ENCODE measurements around the gene SOX12.
"Not testable (repeated sequence)": the region's sequence is repeated elsewhere in the genome, so short reads cannot be mapped to it uniquely, and the experiment has no call there.

SOX12 gene

DNA sequence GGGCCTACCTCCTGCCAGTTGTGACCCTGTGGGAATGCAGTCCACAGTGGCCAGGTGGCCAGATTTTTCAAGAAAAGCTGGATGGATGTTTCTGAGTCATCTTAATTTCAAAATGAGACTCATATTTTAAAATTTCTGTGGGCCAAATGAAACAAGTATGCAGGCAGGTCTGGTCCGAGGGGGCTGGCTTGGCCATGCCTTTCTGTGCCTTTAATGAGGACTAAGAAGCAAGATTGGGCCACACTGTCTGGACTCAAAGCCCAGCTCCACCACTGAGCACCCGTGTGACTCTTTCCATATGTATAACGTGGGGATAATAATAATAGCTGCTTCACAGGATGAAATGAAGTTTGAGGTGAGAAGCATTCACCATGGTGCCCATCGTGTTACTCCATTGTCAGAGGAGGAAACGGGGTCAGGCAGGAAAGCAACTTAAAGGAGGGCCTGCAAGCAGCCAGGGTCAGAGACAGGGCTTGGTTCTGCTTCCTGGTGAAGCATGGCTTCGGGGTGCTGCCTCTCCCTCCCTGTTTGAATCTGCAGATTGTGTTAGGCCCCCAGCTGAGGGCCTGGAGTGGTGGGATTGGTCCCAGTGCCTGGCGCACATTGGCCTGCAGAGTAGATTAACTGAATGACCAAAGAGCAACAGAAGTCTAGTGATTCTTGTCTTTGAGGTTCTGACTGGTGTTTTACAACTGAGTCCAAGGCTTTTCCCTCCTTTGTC lies 3.8 kb downstream of the SOX12 start:
- no peak for DNase-seq (ENCODE audit: low read depth in 2 of 2)

DNA sequence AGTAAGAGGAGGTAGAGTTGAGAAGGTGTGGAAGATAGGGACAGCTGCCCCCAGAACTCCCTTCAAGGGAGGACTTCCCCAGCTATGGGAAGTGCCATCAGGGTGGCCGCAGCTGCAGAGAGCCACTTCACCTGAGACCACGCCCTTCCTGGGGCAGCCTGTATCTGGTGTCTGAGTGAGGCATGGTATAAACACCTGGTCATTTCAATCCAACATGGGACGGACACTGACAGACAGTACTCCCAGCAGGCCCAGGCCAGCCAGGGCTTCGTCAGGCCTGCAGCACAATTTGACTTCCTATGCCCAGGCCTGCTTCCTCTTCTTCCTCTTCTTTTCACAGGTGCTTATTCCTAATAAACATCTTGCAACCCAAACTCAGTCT lies 4.5 kb downstream of the SOX12 start:
- DNase-seq (ENCODE audit: low read depth in 2 of 2), result no peak

DNA sequence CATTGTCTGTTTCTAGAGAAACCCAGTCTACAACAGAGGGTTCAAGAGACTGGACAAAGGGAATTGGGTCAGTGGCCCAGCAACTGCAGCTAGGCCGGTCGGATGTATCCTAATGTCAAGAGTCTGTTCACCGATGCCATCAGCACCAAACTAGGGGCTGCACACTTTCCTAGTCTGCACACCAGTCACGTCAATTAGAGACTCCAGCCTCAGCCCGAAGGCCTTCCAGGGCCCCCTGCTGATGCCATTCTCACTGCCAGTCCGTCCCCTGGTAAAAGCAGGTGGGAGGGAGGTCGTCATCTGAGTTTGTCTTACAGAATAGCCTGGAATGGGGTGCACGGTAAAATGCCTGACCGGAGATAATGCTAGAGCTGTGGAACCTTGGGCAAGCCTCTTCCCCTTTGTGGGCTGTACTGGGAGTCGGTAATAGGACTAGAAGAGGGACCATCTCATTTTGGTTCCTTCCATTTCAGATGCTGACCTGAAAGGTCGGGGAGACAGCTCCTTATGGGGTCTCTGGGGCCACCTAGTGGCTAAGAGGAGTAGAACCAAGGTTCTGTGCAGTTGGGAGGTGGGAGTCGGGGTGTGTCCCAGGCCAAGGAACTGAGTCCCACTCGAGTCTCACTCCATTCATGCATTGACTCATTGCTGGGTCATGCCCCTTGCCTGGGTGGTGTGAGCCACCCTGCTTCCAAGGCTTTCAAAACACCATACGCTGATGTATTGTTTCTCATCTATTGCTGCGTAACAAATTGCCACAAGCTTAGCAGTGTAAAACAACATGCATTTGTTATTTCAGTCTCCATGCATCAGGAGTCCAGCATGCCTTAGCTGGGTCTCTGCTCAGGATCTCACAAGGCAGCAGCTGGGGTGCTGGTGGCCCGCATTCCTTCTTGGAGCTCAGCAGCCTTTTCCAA lies 5.1 kb downstream of the SOX12 start:
- DNase-seq (ENCODE audit: low read depth in 2 of 2), result peak in 1 of 2 donors; percentile 18

DNA sequence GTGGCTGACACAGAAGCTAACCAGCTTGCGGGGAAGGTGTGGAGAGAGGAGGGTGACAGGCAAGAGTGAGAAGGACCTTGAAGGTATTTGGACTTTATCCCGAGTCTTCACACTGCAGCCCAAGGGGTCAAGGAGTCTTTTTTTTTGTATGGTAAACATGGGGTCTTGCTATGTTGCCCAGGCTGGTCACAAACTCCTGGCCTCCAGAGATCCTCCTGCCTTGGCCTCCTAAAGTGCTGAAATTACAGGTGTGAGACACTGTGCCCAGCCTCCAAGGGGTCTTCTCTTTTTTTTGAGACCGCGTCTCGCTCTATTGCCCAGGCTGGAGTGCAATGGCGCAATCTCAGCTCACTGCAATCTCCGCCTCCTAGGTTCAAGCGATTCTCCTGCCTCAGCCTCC lies 9.2 kb downstream of the SOX12 start:
- no peak for DNase-seq (ENCODE audit: low read depth in 2 of 2)

DNA sequence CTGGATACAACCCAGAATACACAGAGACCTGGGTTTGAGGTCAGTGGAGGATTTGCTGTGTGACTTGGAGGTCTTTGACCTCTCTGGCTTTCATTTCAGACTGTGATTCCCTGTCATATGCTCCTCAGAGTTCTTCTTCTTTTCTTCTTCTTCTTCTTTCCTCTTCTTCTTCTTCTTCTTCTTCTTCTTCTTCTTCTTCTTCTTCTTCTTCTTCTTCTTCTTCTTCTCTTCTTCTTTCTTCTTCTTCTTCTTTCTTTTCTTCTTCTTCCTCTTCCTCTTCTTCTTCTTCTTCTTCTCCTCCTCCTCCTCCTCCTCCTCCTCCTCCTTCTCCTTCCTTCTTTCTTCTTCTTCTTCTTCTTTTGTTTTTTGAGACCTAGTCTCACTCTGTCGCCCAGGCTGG lies 10.7 kb downstream of the SOX12 start:
- DNase-seq (ENCODE audit: low read depth in 2 of 2), result not testable (repeated sequence)

DNA sequence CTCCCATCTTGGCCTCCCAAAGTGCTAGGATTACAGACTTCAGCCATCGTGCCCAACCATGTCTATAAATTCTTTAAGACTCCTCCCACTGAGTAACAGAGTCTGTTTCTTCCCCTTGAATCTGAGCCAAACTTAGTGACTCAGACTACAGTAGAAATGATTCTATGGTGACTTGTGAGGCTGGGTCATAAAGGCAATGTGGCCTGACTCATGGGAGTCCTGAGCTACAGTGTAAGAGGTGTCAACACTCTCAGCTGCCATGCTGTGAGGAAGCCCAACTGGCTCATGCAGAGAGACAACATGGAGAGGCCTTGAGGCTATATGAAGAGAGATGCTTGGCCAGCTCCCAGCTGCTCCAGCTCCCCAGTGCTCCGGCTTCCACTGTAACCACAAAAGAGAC lies 16.3 kb downstream of the SOX12 start:
- no peak for DNase-seq (ENCODE audit: low read depth in 2 of 2)

DNA sequence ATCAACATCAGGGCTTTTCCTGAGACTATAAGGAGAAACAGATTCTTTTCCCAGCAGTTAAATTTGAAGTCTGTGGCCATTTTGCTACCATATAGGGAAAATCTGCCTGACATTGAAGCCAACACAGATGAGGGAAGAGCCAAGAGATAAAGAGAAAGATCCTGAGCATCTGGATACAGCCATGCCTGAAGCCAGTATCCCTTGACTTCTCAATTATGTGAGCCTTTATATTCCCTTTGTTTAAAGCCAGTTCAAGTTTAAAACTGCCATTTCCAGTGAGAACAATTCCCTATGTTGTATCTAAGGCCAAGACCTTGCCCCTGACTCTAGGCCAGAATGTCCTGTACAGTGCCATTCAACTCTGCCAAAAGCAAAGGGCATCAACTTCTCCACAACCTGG lies 17.8 kb downstream of the SOX12 start:
- DNase-seq (ENCODE audit: low read depth in 2 of 2), result no peak

DNA sequence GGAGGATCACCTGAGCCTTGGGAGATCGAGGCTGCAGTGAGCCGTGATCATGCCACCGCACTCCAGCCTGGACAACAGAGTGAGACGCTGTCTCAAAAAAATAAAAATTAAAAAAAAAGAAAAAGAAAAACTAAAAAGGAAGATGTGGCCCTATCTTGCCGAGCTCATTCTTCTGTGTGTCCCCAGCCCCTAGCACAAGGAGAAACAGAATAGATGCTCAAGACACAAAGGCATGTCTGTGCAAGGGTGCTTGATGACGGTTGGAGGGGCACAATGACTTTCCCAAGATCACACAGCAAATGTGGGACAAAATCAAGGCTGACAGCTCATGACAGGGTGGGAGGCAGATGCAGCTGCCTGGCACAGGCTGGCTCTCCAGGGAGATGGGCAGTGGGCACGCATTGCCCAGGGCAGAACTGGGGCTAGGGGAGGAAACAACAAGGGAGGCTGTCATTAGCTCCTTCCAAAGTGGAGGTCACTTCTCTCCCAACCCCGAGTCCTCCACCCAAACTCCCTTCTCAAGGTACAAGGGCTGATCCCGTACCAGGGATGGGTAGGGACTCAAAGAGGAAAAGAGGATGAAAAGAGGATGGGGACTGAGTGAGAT lies 20.8 kb downstream of the SOX12 start:
- DNase-seq (ENCODE audit: low read depth in 2 of 2), result no peak

DNA sequence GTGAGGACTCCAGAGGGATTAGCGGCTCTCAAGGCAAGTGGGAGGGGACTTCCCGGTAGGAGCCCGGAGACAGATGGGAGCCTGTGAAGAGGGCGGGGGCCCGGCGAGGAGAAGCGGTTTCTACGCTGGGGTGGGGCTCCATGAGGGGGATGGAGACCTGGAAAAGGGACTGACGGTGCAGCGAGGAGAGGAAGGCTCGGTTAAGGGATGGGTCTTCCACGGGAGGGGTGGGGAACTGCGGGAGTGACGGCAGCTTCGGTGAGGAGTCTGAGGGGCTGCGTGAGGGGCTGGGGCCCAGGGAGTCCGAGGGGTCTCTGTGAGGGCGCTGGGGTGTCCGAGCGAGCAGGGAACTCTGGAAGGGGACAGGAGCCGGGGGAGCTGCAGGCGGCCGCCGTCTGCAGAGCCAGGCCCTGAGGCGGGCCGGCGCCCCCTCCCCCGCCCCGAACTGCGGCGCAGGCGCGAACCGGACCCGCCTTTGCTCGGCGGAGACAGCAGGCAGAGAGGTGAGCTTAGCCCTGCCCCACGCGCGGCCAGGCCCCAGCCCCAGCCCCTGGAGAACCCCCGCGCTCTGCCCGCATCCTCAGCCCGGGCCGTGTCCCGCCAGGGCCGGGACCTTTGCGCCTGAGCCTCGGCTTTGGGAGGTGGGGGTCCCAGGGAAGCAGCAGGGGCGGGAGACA lies 21.4 kb downstream of the SOX12 start, which contains the start of gene NRSN2:
Gene NRSN2 (plus strand): TSS at position 472 of the 677 bp plus-strand sequence. CDS start 2,533 bp downstream, outside the sequence.
- DNase-seq (ENCODE audit: low read depth in 2 of 2), result no peak

DNA sequence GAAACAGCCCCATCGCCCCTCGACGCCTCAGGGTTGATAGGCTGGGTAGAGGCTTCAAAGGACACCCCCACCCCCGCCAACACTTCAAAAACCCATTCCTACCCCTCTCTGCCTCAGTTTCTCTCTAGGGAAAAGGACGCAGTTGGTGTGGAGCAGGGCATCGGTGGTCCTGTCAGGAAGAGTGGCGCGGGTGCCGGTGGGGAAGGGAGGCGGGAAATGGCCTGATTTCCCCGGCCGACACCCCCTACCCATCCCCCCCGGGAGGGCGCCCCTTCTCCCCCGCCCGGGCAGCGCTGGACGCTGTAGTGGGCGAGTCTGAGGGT lies 21.9 kb downstream of the SOX12 start:
- no peak for DNase-seq (ENCODE audit: low read depth in 2 of 2)

DNA sequence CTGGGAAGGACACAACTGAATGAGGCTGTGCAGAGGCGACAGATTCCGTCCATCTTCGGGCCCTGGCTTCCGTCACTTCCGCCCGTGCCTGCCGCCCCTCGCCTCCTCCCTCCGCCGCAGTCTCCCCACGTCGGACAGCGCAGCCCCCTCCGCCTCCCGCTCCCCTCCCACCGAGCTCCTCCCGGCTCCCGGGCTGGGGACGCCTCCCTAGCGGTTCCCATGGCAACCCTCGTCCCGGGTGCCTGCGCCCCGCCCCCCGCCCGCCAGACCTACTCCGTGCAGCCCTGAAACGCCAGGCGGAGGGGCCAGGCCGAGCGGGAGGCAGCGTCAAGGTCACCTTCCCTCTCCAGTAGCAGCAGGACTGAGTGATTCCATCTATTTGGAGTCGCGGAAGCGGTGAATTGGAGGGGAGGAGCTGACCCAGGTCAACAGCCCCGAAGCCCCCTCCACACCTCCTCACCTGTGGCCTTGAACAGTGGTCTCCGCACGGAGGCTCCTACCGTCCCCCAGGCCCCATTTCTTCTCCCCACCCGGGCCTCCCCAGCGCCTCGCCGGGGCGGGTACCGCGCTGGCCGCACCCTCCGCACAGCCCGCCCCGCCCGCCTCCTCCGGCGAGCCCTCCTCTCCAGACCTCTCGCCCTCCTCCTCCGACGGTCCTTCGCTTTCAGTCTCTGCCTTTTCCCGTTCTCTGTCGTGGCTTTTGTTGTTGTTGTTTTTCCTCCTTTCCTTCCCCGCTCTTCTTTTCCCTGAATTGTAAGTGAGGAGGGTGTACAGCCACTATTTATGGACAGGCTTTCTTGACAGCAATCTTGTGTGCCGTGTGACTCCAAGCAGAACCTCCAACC lies 22.5 kb downstream of the SOX12 start:
- peak in 1 of 2 donors; percentile 28 for DNase-seq (ENCODE audit: low read depth in 2 of 2)

DNA sequence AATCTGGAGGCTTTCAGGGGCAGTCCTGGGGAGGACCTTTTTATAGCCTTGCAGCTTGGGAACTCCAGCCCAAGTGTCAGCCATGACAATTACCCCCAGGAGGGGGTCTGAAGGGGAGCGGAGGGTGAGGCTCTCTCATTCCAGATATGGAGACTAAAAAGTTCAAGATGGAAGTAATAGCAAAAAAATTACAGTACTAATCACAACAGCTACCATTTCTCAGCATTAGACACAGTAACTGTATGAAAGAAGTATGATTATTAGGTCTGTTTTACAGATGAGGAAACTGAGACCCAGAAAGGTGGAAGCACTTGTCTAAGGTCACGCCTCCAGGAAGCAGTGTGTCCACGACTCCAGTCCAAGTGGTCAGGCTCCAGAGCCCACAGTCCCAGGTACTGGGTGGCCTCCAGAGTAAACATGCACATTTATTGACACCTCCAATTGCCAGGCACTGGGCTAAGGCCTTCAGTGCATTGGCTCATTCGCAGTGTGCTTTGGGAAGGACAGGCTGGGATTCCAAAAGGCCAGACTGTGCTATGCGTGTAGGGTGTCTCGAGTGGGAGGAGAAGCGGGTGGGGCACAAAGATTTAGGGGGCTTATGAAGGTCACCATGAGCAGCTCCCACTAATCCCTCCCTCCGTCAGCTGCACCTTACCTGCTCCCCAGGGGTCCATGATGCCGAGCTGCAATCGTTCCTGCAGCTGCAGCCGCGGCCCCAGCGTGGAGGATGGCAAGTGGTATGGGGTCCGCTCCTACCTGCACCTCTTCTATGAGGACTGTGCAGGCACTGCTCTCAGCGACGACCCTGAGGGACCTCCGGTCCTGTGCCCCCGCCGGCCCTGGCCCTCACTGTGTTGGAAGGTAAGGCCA lies 23.9 kb downstream of the SOX12 start:
- DNase-seq (ENCODE audit: low read depth in 2 of 2), result no peak

DNA sequence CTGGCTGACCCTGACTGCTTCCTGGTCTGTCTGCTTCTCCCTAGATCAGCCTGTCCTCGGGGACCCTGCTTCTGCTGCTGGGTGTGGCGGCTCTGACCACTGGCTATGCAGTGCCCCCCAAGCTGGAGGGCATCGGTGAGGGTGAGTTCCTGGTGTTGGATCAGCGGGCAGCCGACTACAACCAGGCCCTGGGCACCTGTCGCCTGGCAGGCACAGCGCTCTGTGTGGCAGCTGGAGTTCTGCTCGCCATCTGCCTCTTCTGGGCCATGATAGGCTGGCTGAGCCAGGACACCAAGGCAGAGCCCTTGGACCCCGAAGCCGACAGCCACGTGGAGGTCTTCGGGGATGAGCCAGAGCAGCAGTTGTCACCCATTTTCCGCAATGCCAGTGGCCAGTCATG lies 27.8 kb downstream of the SOX12 start:
- DNase-seq (ENCODE audit: low read depth in 2 of 2), result no peak

DNA sequence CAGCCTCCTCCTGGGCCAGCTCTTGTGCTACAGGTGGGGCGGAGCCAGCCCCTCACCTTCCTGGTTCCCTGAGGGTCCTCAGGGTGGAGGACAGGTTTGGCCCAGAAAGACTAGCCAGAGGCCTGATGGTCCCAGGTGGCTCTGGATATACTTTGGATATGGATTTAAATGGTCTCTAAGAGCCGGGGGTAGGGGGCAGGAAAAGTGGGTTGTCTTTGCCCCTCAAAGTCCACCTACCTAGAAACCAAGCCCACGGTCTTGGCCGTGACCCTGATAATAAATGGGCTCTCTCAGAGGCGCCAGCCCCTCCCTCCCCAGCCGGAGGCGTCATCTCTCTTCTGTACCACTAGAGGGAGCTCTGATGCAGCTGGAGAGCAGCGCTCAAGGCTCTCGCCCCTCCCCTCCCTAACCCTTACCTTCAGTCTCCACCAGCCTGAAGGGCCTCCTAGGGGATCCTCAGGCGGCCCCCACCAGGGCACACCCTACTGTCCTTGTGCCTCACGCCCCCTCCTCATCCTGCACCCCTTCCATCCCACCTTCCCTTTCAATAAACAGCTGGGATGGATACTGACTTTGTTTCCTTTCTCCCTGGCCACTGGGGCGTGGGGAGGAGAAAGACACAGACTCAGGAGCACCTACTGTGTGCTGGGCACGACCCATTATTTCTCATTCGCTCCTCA lies 29.1 kb downstream of the SOX12 start:
- DNase-seq (ENCODE audit: low read depth in 2 of 2), result peak; percentile 64 to 67

DNA sequence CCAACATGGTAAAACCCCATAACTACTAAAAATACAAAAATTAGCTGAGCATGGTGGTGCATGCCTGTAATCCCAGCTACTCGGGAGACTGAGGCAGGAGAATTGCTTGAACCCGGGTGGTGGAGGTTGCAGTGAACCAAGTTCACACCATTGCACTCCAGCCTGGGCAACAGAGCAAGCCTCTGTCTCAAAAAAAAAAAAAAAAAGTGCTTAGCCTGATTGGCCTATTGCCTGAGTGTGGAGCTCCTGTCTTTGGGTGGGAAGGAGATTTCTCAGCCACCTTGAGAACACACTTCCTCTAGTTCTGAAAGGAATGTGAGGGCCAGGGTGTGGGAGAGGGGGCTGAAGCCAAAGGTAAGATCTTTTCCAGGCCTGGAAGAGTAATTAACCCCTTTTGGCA lies 30.8 kb downstream of the SOX12 start:
- DNase-seq (ENCODE audit: low read depth in 2 of 2), result not testable (repeated sequence)

DNA sequence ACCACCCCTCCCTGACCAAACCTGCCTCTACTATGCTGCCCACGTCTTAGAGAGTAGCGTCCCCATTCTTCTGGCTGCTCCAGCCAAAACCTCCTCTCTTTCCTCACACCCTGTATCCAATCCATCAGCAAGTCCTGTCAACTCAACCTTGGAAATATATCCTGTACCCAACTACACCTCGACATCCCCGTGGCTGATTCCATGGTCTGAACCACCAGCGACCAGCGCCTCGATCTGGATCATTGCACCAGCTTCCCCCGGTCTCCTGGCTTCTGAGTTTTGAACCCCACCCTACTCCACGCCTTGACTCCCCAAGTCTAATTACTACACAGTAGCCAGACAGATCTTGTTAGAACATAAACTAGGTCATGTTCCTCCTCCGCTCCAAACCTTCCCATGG lies 31.4 kb downstream of the SOX12 start:
- no peak for DNase-seq (ENCODE audit: low read depth in 2 of 2)

DNA sequence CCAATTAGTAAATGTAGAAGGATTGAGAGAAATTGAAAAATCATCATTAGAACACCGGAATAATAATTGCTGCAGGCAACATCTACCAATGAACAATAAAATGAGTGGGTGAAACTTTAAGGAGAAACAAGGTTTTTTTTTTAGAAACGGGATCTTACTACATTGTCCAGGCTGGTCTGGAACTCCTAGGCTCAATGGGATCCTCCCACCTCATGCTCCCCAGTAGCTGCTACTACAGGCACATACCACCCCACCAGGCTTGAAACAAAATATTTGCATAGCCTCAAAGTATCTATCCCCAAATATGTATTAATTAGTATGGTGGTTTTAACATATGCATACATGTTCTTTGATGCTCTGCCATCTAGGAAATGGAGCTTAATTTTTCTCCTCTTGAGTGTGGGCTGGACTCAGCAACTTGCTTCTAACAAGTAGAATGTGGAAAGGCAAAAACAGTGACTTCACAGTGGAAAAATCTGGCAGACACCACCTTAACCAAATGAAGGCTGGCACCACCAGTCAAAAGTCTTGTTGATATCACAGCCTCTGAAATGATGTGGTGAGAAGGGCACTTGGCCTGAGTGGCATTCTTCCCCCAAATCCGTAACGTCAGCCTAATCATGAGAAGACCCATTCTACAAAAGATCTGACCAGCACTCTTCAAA lies 33.7 kb downstream of the SOX12 start:
- DNase-seq (ENCODE audit: low read depth in 2 of 2), result no peak

DNA sequence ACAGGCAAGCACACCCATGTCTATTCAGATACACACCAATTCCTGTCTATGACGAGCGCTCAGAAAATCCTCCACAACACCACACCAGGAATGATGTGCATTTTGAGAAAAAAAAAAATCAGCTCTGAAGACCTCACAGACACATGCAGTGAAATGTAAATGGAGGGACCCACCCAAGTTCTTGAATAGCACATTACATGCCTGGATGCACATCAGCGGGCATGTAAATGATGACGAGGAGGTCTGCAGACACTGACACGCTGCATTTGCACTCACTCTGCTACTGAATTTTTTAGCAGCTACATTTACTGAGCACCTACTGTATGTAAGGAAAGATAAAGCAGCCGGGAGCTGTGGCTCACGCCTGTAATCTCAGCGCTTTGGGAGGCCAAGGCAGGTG lies 36.2 kb downstream of the SOX12 start:
- DNase-seq (ENCODE audit: low read depth in 2 of 2), result no peak

Data from stimulated activated CD8-positive, alpha-beta memory T cell treated with anti-CD3 and anti-CD28 coated beads, Interleukin-2, amount 100 ng/mL, for 1 hour (primary cell).